SIG-M5 treated with dmso at 0.1 percent for 504 hours (cell line): ENCODE data around the gene ZNF284.

Source experiments
- DNase-seq: peaks from one replicate; lab custom pipeline; 2025; ENCODE audit not compliant: unreplicated experiment; lab: John Stamatoyannopoulos, UW

Gene ZNF284

DNA sequence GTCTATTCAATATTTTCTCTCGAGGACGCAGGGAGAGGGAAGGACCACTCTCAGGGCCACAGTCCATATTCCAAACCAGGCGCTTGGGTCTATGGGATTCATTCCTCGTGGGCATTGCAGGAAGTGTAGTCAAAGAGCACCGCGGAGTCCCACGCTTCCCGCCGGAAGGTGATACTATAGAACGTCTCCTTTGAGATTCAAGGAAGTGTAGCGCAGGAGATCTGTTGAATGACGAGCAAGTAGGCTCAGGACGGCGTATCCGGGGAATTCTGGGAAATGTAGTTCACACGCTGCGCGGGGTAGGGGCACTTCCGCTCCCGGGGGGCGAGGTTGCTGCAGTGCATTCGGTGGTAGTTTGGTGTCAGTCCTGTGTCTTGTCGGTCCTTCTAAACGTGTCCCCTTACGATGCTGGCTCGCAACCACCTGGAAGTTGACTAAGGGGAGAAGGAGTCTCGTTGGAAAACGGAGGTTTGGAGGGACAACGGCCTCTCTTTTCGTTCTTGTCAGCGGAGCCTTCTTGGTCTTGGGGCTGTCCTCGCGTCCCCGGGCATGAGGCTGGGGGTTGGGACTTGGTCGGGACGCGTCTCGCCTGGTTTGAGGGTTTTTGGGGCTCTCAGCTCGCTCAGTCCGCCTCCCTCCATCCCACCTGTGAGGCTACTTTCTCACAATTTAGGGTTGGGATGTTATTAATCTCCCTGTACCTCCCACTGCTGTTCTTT lies at the start of gene ZNF284:
Gene ZNF284 (plus strand): TSS at position 336 of the 719 bp plus-strand sequence. CDS start 4,231 bp downstream, outside the sequence.
- peak; percentile 77 for DNase-seq

DNA sequence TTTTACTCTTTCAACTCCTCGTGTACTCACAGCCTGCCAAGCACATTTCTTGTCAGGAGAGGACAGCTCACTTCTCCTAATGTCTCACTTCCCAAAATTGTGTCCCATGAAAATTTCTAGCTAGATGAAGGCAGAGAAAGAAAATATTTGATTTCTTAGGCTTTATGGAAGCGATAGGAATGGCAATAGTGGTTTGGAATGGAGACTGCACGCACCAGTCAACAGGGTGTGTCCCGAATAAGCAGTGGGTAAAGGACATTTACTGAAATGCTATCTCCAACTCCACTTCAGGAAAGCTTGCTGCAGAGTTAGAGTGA lies 47.1 kb upstream of the ZNF284 start:
- no peak for DNase-seq

DNA sequence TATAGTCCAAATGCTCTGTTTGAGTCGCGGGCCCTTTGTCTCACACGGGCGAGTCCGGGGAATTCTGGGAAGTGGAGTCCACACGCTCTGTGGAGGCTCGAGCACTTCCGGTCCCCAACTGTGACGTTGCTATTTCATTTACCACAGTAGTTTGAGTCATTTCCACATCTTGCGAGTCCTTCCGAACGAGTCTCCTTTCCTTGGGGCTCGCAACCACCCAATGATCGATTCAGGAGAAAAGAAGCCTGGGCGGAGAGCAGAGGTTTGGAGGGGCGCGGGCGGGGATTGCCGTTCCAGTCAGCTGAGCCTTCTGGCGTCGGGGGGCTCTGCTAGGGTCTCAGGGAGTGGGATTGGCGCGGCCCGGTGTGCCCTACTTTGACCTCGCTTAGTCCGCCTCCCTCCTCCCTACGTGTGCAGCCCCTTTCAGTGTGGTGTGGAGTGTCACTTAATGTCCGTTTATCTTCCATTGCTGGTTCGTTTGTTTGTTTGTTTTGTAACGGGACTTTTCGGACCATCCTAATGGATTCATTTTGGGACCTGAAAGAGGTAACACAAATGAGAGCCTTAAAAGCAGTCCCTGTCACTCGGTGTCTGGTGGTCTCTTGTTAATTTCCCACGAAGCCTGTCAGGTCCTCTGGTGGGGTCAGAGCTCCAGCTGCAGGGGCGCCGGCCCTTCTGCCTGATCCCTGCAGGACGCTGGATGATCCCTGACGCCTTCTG lies 46.6 kb upstream of the ZNF284 start, which contains the start of gene ZNF222:
Gene ZNF222 (plus strand): TSS at position 163 of the 720 bp plus-strand sequence. CDS start 58 bp downstream, at position 221.
- peak; percentile 90 for DNase-seq

DNA sequence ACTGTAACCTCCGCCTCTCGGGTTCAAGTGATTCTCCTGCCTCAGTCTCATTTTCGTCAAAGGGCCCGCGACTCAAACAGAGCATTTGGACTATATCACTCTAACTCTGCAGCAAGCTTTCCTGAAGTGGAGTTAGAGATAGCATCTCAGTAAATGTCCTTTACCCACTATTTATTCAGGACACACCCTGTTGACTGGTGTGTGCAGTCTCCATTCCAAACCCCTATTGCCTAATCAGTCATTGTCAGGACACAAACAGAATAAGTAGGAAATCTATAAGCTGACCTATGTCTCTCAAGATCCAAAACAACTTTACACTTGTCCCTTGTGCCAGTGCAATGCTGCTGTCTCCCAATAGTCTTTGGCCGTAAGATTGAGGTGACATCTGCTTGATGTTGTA lies 45.3 kb upstream of the ZNF284 start:
- peak; percentile 35 for DNase-seq

DNA sequence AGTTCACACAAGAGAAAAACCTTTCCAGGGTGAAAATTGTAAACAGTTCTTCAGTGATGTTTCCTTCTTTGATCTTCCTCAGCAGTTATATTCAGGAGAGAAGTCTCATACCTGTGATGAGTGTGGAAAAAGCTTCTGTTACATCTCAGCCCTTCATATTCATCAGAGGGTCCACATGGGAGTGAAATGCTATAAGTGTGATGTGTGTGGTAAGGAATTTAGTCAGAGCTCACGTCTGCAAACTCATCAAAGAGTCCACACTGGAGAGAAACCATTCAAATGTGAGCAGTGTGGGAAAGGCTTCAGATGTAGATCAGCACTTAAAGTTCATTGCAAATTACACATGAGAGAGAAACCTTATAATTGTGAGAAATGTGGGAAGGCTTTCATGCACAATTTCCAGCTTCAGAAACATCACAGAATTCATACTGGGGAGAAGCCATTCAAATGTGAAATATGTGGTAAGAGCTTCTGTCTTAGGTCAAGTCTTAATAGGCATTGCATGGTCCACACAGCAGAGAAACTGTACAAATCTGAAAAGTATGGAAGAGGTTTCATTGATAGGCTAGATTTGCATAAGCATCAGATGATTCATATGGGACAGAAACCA lies 39.9 kb upstream of the ZNF284 start:
- no peak for DNase-seq

DNA sequence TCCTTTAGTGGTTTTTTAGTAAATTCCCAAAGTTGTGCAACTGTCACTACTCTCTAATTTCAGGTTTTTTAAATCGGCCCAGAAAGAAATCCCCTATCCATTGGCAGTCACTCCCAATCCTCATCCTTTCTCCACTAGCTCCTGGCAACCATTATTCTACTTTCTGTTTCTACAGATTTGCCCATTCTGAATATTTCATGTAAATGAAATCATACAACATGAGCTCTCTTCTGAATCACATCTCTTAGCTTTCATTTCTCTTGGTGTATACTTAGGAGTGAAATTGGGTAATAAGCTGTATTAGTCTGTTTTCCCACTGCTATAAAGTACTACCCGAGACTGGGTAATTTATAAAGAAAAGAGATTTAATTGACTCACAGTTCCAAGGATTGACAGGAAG lies 29.8 kb upstream of the ZNF284 start:
- DNase-seq, result no peak

DNA sequence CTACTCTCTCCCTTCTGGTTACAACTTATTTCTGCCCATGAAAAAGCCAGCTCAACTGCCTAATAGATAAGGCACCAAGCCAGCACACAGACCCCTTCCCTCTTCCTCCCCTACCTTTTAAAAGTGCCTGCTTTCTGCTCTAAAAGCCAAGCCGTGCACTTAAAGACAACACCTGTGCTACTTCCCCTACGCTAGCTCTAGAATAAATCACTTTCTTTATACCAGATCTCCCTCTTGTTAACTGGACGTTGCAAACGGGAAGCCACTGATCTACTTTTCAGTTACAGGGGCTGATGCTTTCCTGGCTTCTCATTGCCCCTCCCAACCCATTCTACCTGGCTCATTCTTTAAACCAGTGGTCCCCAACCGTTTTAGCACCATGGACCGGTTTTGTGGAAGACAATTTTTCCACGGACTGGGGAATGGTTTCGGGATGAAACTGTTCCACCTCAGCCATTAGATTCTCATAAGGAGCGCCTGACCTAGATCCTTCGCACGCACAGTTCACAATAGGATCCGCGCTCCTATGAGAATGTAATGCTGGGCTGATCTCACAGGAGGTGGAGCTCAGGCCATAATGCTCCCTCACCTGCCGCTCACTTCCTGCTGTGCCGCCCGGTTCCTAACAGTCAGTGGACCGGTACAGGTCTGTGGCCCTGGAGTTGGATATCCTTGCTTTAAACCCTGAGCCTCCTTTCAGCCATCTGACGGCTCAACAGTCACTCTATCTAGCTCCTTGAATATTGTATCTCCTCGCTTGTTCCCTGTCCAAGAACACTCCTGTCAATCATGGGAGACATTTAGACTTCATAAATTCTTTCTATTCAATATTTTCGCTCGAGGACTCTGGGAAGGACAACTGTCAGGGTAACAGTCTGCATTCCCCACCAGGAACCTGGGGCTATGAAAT lies 21.0 kb upstream of the ZNF284 start:
- DNase-seq, result no peak

DNA sequence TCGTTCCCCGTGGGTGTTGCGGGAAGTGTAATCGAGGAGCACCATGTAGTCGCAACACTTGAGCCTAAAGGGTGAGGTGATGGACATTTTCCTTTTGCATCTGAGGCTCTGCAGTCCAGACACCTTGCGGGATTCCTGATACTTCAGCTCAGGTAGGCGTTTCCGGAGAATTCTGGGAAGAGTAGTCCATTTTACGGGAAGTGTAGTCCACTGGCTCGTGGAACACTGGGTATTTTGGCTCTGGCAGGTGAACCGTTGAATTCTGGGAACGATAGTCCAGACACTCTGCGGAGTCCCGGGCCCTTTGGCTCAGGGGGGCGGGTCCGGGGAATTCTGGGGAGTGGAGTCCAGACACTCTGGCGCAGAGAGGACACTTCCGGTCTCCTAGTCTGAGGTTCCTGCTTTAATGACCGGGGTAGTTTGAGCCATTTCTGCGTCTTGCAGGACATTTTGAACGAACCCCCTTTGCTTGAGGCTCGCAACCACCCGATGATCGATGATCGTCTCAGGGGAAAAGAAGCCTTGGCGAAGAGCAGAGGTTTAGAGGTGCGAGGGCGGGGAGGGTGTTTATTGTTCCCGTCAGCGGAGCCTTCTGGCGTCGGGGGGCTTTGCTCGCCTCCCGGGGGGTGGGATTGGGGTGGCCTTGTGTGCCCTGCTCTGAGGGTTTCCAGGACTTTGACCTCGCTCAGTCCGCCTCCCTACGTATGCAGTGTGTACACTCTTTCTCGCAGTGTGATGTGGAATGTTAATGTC lies 20.1 kb upstream of the ZNF284 start, which contains the start of gene ZNF223:
Gene ZNF223 (plus strand): TSS at position 387 of the 753 bp plus-strand sequence. CDS start 3,141 bp downstream, outside the sequence.
- peak; percentile 67 for DNase-seq

DNA sequence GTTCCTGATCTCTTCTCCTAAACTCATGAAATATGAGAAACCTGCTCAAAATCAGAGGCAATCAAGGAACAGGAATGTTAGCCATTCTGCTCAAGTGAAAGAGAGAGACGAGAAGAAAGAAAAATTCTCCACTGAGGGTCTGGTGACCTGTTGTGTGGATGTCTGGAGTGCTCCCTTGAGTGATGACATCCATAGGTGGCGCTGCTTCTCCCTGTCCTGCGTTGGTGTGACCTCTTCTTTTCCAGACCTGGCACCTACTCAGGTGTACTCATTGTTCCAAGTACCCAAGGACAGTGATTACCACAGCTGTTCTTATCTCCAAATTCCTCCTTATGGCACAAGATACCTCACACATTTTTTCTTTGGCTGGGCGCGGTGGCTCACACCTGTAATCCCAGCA lies 16.1 kb upstream of the ZNF284 start:
- no peak for DNase-seq

DNA sequence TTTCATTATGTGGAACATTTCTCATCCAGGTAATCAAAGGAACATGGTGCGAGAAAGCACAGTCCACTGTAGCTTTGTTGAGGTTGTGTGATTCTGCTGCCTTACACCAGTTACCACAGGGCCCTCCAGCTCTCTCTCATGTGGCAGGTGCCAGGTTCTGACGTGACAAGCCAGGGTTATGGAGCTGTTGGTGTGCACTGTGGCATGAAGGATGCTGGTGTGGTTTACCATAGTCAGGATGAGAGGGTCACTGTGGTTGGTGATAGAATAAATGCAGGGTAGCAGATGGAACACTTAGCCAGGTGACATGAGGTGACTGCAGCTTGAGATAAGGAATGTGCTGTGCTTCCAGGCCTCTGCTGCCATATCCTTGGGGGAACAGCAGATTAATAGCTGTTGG lies 12.7 kb upstream of the ZNF284 start:
- DNase-seq, result no peak

DNA sequence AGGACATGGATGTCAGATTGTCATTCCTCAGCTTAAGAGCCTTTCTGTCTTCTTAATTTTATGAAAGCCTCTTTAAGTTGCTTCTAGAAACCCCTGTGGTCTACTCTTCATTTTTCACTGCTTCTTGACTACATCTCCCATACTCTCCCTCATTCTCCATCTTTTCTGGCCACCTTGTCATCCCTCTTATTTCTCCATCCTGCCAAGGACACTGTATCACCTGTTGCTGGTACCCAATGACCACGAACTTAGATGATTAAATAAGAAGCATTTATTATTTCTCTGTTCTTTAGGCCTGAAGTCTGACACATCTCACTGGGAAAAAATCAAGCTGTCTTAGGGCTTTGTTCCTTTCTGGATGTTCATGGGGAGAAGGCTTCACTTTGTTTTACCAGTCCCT lies 10.9 kb upstream of the ZNF284 start:
- DNase-seq, result no peak

DNA sequence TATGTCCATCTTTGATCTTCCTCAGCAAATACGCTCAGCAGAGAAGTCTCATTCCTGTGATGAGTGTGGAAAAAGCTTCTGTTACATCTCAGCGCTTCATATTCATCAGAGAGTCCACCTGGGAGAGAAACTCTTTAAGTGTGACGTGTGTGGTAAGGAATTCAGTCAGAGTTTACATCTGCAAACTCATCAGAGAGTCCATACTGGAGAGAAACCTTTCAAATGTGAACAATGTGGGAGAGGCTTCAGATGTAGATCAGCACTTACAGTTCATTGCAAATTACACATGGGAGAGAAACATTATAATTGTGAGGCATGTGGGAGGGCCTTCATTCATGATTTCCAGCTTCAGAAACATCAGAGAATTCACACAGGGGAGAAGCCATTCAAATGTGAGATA lies 5.7 kb upstream of the ZNF284 start:
- DNase-seq, result no peak

DNA sequence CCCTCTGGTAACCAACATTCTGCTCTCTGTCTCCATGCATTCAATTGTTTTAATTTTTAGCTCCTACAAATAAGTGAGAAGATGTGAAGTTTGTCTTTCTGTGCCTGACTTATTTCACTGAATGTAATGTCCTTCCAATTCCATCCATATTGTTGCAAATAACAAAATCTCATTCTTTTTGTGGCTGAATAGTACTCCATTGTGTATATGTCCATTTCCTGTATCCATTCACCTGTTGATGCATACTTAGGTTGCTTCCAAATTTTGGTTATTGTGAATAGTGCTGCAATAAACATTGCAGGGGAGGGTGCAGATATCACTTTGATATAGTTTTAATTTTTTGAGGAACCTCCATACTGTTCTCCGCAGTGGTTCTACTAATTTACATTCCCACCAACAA lies 2.5 kb upstream of the ZNF284 start:
- no peak for DNase-seq

DNA sequence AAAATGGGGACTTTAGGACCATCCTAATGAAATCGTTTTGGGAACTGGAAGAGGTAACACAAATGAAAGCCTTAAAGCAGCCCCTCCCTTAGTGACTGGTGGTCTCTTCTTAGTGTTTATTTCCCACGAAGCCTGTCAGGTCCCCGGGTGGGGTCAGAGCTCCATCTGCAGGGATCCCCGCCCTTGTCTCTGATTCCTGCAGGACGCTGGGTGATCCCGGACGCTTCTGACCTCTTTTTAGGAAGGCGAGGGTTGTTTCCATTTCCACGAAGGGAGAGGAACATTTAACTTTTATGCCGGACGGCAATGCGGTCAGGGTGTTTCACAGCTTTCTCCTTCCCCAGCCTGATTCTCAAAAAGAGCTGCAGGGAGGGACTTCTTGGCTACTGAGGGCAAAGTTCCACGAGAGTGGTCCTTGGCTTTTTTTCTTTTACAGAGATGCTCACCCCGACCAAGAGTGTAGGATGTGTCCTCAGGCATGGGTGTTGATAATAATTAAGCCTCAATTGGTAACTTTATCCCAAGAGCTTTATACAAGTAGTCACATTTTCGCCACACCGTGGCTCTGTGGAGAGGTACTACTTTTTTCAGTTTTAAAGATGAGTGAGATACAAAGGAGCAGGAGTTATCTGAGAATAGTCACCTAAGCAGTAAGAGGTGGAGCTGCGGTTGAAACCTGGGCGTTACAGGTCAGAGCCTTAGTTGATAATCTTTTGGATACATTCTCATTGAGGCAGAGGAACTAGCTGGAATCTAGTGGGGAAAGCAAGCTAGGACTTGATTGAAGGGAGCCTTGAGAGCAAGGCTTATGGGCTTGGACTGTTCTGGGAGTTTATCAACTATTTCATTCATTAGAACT lies 813 bp downstream of the ZNF284 start:
- DNase-seq, result no peak

DNA sequence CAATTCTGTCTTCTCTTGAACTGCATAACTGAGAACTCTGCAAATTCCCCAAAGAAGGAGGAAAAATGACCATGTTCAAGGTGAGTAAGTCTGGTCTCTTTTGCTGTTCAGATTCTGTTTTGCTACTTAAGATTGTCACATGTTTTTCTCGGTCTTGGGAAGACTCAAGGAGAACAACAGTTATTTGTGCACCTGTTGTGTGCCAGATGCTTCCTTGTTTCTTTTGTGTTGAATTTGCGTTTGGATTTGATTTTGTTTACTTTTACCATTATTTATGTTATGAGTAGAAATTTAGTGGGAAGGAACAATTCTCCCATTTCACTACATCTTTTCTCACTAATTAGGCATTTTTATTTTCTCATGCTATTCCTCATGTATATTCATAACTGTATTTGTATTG lies 4.4 kb downstream of the ZNF284 start:
- DNase-seq, result no peak

DNA sequence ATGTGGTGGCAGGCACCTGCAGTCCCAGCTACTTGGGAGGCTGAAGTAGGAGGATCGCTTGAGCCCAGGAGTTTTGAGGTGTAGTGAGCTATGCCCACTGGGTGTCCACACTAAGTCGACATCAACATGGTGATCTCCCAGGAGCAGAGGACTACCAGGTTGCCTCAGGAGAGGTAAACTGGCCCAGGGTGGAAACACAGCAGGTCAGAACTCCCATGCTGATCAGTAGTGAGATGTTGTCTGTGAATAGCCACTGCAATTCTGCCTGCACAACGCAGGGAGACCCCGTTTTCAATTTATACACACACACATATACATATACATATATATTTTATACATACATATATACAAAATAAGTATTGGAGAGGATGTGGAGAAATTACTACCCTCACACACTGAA lies 20.1 kb downstream of the ZNF284 start:
- DNase-seq, result no peak

DNA sequence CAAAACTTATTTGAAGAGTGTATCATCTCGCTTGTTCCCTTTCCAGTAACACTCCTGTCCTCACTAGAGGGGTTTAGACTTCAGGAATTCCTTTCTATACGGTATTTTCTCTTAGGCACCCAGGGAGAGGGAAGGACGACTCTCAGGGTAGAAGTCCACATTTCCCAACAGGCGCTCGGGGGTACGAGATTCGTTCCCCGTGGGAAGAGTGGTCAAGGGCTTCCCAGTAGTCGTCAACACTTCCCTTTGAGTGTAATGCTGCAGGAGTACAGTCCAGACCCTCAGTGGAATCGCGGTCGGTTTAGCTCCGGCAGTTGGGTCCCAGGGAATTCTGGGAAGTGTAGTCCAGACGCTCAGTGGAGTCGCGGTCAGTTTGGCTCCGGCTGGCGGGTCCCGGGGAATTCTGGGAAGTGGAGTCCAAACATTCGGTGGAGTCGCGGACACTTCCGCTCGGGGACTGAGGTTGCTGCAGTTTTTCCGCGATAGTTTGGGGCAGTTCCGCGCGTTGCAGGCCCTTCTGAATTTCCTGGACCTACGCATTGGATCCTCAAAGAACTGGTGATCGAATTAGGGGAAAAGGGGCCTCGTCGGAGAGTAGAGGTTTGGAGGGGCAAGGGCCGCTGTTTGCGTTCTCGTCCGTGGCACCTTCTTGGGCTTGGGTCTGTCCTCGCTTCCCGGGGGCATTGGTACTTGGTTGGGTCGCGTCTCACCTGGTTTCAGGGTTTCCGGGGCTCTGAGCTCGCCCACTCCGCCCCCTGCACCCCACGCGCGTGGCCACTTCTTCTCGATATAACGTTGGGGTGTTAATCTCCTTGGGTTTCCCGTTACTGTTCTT lies 22.2 kb downstream of the ZNF284 start, which contains the start of gene ZNF224:
Gene ZNF224 (plus strand): TSS at position 431 of the 835 bp plus-strand sequence. CDS start 3,513 bp downstream, outside the sequence.
- DNase-seq, result peak; percentile 89

DNA sequence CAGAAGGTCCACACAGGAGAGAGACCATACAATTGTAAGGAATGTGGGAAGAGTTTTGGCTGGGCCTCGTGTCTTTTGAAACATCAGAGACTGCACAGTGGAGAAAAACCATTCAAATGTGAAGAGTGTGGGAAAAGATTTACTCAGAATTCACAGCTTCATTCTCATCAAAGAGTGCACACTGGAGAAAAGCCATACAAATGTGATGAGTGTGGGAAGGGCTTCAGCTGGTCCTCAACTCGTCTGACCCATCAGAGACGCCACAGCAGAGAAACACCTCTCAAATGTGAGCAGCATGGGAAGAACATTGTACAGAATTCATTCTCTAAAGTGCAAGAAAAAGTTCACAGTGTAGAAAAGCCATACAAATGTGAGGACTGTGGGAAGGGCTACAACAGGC lies 35.8 kb downstream of the ZNF284 start:
- DNase-seq, result no peak
